Keratinocyte (primary cell): ENCODE data around the gene SH2D5. TPM values are rescaled to one million over a fixed set of nuclear protein-coding genes. Genes with fewer than 3 reads are reported as not detected.

Source experiments
- DNase-seq: peaks from one replicate; pipeline ENCODE4 v3.0.0-alpha.2; 2011; ENCODE audit warnings: low read depth, missing footprints, low spot score
- FAIRE-seq: peaks from 2 replicates; lab custom pipeline; 2011; peaks lifted over from hg19 to GRCh38; lab: Jason Lieb, UNC
- H2AFZ ChIP-seq: 2 replicates; pipeline ENCODE4 v1.6.0; 2012; ENCODE audit warnings: low read length, control low read depth, inconsistent platforms; ENCODE audit not compliant: control insufficient read depth
- H3K27ac ChIP-seq: 2 replicates; pipeline ENCODE4 v1.5.1; 2011; ENCODE audit warnings: low read length; ENCODE audit not compliant: control insufficient read depth, insufficient read depth
- H3K27me3 ChIP-seq: 3 replicates; pipeline ENCODE4 v1.6.0; 2011; ENCODE audit warnings: low read length; ENCODE audit not compliant: control insufficient read depth, insufficient read depth; ENCODE audit errors: extremely low read depth
- H3K36me3 ChIP-seq, 2 experiments: 2 replicates in 1 of 2; 3 replicates in 1 of 2; pipeline ENCODE4 v1.5.1; 2011; ENCODE audit warnings: low read length in 2 of 2, mild to moderate bottlenecking in 1 of 2; ENCODE audit not compliant: control insufficient read depth in 2 of 2, insufficient read depth in 2 of 2; ENCODE audit errors: extremely low read depth in 1 of 2
- H3K4me1 ChIP-seq: 3 replicates; pipeline ENCODE4 v1.5.1; 2011; ENCODE audit warnings: low read length; ENCODE audit not compliant: control insufficient read depth, insufficient read depth; ENCODE audit errors: extremely low read depth
- H3K4me2 ChIP-seq: 3 replicates; pipeline ENCODE4 v1.6.0; 2011; ENCODE audit warnings: low read depth, low read length; ENCODE audit not compliant: control insufficient read depth, insufficient read depth; ENCODE audit errors: extremely low read depth
- H3K4me3 ChIP-seq, 3 experiments: fragments of 200-600 bp in 1 of 3; sonication (generic) in 1 of 3; 2 replicates in 2 of 3; 3 replicates in 1 of 3; pipeline ENCODE4 v1.5.1; 2011 to 2016; ENCODE audit warnings: low read length in 3 of 3, mild to moderate bottlenecking in 3 of 3, control low read depth in 2 of 3, inconsistent platforms in 1 of 3, low read depth in 1 of 3, mixed read lengths in 1 of 3, mixed run types in 1 of 3, moderate library complexity in 1 of 3; ENCODE audit not compliant: control insufficient read depth in 2 of 3, insufficient read depth in 2 of 3; ENCODE audit errors: extremely low read depth in 1 of 3
- H3K79me2 ChIP-seq: 2 replicates; pipeline ENCODE4 v1.6.0; 2012; ENCODE audit warnings: low read length; ENCODE audit not compliant: control insufficient read depth, insufficient read depth
- H3K9ac ChIP-seq: 3 replicates; pipeline ENCODE4 v1.6.0; 2011; ENCODE audit warnings: low read length; ENCODE audit not compliant: control insufficient read depth, insufficient read depth; ENCODE audit errors: extremely low read depth
- H3K9me1 ChIP-seq: 3 replicates; pipeline ENCODE4 v1.6.0; 2011; ENCODE audit warnings: low read length; ENCODE audit not compliant: control insufficient read depth, insufficient read depth; ENCODE audit errors: extremely low read depth
- H3K9me3 ChIP-seq: 2 replicates; pipeline ENCODE4 v1.5.1; 2012; ENCODE audit warnings: low read depth, low read length; ENCODE audit not compliant: control insufficient read depth
- H4K20me1 ChIP-seq: 3 replicates; pipeline ENCODE4 v1.6.0; 2011; ENCODE audit warnings: low read length; ENCODE audit not compliant: control insufficient read depth, insufficient read depth; ENCODE audit errors: extremely low read depth
- EZH2 ChIP-seq: IDR thresholded peaks from one replicate; pipeline ENCODE4 v1.6.1; 2012; ENCODE audit warnings: inconsistent platforms, mild to moderate bottlenecking, low read length, moderate library complexity
- dilution Hi-C: fragments of 300-500 bp; cut with MboI; formaldehyde crosslinking; loops from one replicate; pipeline ENCODE4 v1.7.0; 2020; ENCODE audit warnings: low sequenced_read_pairs; ENCODE audit not compliant: extremely low pct_ligation_motif_present
- polyA plus RNA-seq, 5 experiments: library from polyadenylated mRNA; depleted of rRNA in 3 of 5; stranded (reverse) in 3 of 5; stranded (forward) in 1 of 5; unstranded in 1 of 5; fragments of >200 nt; gene quantifications; 1 replicate in 1 of 5; 2 replicates in 3 of 5; 3 replicates in 1 of 5; pipeline versions ENCODE4 v1.2.1 to v1.2.3, GENCODE V29; 2011 to 2012; ENCODE audit warnings: missing spikeins in 2 of 5, low read depth in 1 of 5, low replicate concordance in 1 of 5
- TF ChIP-seq, protein P1 (sequence below), 3 experiments: IDR thresholded peaks in 1 of 3; conservative IDR thresholded peaks in 1 of 3; optimal IDR thresholded peaks in 1 of 3; 2 replicates in 2 of 3; 3 replicates in 1 of 3; pipeline versions ENCODE3 to v1.5.1; 2011; ENCODE audit warnings: low read length in 3 of 3, mild to moderate bottlenecking in 3 of 3, moderate library complexity in 2 of 3, control low read depth in 1 of 3, inconsistent platforms in 1 of 3; ENCODE audit not compliant: insufficient read depth in 2 of 3; ENCODE audit errors: extremely low read depth in 1 of 3

SH2D5 gene
- polyA plus RNA-seq, 1 donor (not counting 4 experiments of a cell fraction or from before 2014, with no cell fraction given) = 60.8 TPM

DNA sequence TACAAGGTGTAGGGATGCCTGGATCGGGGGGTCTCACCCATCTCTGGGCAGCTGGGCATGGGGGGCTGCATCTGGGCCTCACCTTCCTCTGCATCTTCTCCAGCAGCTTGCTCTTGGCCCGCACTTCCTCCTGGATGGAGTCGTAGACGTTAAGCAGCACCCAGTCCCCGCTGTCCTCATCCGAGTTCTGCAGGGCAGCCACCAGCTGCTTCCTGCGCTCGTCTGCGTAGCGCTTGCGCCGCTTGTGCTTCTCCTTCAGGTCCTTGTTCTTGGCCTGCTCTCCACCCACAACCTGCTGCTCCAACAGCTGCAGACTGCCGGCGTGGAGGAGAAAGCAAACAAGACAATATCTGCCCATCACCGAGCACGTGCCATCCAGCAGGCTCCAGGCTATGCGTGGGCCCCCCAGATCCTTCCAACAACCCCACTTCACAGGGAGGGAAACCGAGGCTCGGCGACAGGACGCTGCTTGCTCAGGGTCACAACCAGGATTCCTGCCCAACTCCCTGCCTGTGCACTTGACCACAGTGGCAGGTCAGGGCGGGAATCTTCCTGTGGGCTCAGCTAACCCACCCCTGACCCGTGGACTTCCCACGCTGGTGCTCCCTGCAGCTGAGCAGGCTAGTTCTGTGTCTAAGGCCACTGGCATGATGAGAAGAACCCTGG, 49.8 kb downstream of the SH2D5 start:
- Histone ChIP-seq H3K4me3 (no peak overlapping the region), H3K27ac (no peak overlapping the region), H4K20me1 (no peaks in the 10 kb centered on the region), H3K4me1 (no peaks in the 10 kb centered on the region), H3K27me3 (no peaks in the 10 kb centered on the region), H2AFZ (no peak overlapping the region), H3K9ac (no peak overlapping the region), H3K36me3 (peaks cover 0 to 14% of the 10 kb centered on the region in 2 experiments), H3K9me3 (no peaks in the 10 kb centered on the region), H3K9me1 (no peaks in the 10 kb centered on the region), H3K4me2 (no peak overlapping the region), H3K79me2 (no peaks in the 10 kb centered on the region)
- TF ChIP-seq, protein P1, sequence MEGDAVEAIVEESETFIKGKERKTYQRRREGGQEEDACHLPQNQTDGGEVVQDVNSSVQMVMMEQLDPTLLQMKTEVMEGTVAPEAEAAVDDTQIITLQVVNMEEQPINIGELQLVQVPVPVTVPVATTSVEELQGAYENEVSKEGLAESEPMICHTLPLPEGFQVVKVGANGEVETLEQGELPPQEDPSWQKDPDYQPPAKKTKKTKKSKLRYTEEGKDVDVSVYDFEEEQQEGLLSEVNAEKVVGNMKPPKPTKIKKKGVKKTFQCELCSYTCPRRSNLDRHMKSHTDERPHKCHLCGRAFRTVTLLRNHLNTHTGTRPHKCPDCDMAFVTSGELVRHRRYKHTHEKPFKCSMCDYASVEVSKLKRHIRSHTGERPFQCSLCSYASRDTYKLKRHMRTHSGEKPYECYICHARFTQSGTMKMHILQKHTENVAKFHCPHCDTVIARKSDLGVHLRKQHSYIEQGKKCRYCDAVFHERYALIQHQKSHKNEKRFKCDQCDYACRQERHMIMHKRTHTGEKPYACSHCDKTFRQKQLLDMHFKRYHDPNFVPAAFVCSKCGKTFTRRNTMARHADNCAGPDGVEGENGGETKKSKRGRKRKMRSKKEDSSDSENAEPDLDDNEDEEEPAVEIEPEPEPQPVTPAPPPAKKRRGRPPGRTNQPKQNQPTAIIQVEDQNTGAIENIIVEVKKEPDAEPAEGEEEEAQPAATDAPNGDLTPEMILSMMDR (optimal IDR thresholded peaks at IDR 0.05 in 1 of 3, IDR thresholded peaks at IDR 0.05 in 1 of 3, conservative IDR thresholded peaks at IDR 0.05 in 1 of 3; ENCODE audit: extremely low read depth in 1 of 3, insufficient read depth in 2 of 3, low read length in 3 of 3) = no peak
- no peak for TF ChIP-seq EZH2
- FAIRE-seq (no peak), DNase-seq (no peak)
- dilution Hi-C loops = no loop called here

GRCh38 chr1:20681999-20682398, 50.5 kb downstream of the SH2D5 start:
- H3K27me3 ChIP-seq = no peaks in the 10 kb centered on the region
- H3K4me1 ChIP-seq = no peaks in the 10 kb centered on the region
- H3K79me2 ChIP-seq = no peaks in the 10 kb centered on the region
- H3K9me3 ChIP-seq = no peaks in the 10 kb centered on the region
- H3K36me3 ChIP-seq = peaks cover 0 to 13% of the 10 kb centered on the region in 2 experiments
- DNase-seq (no peak), FAIRE-seq (no peak)
- TF ChIP-seq, protein P1 (optimal IDR thresholded peaks at IDR 0.05 in 1 of 3, IDR thresholded peaks at IDR 0.05 in 1 of 3, conservative IDR thresholded peaks at IDR 0.05 in 1 of 3; ENCODE audit: extremely low read depth in 1 of 3, insufficient read depth in 2 of 3, low read length in 3 of 3) = no peak
- TF ChIP-seq EZH2 = no peak
- no peak overlapping the region for H3K4me3 ChIP-seq
- no peak overlapping the region for H3K4me2 ChIP-seq
- dilution Hi-C loops = no loop called here
- no peak overlapping the region for H3K9ac ChIP-seq
- H2AFZ ChIP-seq = no peak overlapping the region
- H4K20me1 ChIP-seq = no peaks in the 10 kb centered on the region
- no peak overlapping the region for H3K27ac ChIP-seq
- no peaks in the 10 kb centered on the region for H3K9me1 ChIP-seq
